HG02840 (cell line): Measurements from ENCODE around the gene KRT78.
"Not testable (repeated sequence)": the region's sequence is repeated elsewhere in the genome, so short reads cannot be mapped to it uniquely, and the experiment has no call there.

Source experiments
- ATAC-seq: cut with Tn5 transposase; IDR thresholded peaks from one replicate; pipeline ENCODE4 v1.9.1; 2021; ENCODE audit warnings: mild to moderate bottlenecking, moderate library complexity, moderate number of reproducible peaks; ENCODE audit not compliant: unreplicated experiment, low FRiP score

Gene KRT78

DNA sequence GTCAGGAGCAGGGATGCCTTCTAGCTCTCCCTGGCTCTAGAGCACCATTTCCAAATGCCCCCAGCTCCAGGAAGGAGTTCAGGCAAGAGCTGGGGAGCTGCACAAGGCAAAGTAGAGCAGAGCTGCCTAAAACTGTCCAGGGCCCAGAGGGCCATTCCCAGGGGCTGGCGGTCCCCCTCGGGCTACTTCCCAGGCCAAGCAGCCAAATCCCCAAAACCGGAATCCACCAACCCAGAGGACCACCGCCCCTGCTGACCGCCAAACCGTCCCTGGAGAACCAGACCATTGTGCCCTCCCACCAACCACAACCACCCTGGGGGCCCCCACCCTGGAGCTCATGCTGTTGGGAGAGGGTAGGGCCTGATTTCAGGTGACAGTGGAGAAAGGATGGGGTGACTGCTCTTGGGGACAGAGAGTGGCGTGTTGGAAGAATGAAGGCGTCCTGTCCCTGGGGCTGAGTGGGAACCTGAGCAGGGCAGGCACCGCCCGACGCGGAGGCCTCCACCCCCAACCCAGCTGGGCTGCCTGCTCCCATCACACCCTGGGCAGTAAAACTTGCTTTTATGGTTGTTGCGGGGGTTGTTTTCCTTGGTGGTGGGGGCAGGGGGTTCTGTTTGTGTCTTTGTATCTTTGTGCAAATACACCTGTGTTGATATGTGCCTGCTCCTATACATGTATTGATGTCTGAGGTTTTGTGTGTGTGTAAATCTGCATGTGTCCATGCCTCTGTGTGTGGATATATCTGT, 24.0 kb upstream of the KRT78 start:
- no peak for ATAC-seq

DNA sequence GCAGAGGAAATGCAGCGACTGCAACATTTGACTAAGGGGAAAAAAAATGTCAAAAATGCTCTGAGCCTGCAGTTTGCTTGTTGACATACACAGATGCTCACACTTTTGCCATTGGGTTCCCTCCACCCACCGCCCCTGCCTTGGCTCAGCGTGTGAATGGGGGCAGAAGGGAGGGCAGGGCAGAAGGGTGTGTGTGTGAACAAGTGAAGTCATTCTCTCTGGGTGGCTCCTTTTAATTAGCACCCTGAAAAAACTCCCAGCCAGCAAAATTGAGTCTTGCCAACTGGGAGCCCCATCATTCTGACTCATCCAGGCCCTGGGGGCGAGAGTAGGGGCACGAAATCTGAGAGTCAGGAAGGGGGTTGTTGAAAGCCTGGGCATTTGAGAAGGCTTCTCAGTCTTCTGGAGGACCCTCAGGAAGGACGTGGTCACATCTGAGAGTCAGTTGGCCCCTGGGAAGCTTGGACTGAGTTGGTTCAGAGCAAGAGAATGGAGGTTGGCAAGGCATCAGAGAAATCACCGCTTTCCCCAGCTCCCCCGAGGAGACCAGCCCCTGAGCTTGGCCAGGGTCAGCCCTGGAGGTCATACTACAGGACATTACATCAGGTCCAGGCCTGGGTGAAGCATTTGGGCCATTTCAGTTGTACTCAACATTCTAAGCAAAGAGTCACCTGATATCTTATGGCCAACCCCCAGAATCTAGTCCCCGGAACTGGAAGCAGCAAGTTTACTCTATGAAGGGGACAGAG, 22.7 kb upstream of the KRT78 start:
- ATAC-seq = no peak

DNA sequence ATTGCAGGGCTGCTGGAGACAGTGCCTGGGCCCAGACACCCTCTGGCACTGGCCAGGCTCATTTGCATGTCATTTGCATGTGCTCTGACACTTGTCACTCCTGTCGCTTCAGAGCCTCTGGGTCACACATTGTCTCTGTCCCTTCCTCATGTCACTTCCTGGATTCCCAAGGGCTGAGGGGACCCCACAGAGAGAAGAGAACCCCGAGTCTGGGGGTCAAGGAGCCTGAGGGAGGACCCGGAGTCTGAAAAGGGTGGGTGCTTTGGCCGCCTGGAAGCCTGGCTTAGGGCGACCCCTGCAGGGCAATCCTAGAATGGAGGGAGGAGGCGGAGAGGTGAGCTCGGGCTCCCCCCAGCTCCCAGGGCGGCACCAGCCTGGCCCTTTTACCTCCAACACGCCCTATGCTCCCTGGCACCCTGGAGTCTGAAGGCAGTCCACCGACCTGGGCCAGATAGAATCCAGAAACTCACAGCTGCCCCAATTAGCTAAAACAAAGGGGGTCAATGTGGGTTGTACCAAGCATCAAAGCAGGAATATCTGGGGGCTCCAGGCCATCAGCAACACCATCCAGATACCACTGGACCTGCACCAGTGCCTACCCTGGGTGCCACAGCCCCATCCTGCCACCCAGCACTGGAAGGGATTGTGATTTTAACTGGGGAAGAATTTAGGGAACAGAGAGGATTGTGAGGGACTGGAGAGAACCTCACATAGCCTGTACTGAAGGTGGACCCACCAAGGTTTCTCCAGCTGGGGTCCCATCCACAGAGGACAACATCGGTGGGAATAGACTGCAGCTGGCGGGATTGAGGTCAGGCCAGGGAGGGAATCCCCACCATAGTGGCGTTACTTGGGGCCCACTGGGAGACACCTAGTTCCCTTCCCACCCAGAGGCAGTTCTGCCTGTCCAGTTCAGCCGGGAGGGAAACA, 21.8 kb upstream of the KRT78 start:
- no peak for ATAC-seq

DNA sequence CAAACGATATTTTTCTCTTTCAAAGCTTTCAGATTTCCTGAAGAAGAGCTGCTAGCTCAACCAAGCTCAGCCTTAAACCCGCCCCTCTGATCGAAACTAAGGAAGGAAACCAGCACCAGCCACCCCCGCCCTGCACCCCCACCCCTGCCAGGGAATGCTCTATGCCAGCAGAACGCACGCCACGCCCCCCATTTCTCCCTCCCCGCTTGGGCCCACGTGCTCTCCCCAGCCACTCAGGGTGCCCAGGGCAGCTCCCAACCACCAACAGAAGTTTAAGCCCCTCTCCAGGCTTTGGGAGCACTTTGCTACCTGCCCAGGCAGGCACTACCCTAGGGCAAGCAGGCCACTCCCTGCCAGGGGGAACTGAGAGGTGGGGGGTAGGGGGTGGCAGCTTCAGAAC, 18.8 kb upstream of the KRT78 start:
- ATAC-seq = no peak

DNA sequence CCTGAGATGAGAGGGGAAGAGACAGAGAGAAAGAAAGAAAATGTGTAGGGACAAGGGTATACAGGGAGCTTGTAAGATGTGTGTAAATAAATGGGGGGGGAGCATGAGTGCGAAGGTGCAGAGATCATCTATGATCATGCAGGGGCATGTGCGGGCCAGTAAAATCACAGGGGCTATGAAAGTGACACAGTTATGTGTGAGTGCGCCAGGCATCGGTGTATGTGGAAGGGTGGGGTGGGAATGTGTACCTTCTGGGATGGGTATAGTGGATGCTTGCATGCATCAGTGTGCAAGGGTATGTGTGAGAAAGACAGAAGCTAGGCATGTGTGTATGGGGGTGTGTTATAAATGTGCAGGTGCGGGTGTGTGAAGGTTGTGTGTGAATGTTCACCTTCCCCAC, 18.4 kb upstream of the KRT78 start:
- ATAC-seq = no peak

DNA sequence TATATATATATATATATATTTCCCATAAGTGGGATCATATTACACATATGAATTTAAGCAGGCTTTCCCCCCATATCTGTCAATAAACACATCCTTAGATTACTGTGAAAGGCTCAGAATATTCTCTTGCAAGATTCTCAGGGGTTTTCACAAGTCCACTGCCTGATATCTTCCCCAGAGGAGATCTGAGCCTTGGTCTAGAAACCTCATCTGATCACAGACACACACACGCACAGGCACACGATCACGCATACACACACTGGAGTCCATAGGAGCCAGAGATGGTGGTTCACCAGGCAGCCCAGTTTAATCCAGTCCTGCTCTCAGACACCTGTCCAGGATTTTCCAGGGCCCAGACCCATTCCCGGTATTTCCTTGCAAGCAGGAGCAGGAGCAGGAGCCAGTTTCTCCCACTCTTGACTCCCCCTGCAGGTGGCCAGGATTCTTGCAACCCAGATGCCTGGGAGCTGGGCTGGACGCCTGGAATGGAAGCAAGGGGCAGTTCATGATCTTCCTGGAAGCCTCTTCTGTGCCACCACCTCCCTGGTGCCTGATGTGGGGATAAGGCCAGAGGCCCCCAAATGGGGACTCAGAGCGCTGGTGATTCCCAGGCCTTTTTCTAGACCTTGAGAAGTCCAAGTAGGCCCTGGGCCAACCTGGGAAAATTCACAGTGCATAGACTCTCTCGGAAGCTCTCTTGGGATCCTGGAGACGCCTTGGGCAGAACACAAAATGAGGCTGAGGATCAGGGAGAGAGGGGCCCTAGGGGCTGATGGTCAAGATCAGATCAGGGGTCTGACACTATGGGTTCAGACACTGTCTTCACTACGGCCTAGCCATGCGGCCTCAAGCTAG, 16.5 kb upstream of the KRT78 start:
- ATAC-seq = no peak

DNA sequence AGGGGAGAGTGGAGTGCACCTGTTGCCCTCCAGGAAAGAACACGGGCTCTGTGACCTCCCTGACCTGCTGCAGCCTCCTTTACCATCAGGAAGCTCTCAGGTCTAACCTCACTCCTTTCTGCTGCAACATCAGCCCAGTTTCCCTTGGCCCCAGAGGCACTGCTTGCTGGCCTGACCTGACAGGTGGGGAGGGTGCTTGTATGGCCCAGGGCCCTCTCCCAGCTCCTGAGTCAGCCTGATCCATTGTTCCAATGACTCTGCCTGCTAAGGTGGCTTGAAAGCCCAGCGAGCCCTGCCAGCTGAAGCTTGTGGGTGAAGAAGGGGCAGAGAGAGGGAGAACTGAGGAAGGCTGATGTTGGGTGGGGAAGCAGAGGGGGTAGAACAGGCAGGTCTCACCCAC, 13.2 kb upstream of the KRT78 start:
- ATAC-seq = no peak

DNA sequence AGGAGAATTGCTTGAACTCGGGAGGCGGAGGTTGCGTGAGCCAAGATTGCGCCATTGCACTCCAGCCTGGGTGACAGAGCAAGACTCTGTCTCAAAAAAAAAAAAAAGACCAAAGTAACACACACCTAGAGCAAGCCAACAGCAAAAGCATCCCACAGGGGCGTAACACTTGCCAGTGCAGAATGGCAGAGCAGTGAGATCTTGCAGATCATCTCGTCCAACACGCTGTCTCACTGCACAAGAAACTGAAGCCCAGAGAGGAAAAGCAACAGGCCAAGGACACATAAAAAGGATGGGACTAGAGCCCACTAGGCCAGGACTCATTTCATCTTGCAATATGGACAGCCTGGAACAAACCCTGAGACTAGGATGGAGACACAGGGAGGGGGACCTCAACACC, 12.7 kb upstream of the KRT78 start:
- no peak for ATAC-seq

DNA sequence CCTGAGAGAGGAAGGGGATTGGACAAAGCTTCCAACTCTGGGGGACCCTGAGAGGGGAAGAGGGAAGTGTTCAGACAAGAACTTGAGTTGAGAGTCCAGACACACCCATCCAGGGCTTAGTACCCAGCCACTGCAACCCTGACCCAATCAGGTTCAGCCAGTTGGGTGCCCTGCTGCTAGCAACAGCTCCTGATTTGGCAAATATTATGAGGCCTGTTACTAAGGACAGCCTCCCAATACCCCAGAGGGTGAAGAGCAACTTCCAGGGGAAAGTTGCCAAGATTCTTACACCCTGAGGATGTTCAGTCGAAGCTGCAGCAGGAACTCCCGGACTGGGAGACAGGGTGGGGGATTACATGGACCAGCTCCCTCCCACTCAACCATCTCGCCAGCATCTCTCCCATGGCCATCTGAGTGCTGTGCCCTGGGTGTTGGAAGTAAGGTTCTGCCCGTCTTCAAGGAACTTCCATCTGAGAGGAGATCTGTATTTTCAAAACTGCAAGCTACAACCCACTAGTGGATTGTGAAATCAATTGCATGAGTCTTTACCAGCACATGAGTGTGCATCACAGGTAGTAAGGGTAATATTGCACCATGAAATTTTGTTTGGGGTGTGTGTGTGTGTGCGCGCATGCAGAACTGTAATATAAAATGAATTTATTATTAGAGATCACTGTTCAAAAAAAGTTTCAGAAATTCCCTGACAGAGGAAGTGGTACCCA, 11.5 kb upstream of the KRT78 start:
- ATAC-seq = no peak

DNA sequence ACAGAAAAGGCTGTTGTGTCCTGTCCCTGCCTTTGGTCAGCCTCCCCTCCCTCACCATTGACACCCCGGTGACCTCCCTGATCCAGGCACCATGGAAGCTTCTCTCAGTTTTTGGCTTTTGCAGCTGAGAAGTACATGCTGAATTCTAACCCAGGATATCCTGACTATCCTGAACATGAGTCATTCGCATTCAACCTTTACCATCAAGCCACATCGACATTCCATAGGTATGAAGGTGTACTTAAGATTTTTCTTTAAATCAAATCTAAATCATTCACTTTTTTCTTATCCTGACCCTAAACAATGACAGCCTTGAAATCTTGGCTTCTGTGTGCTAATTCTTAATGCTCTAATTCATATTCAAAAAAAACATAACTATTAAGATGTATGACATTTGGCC, 8.7 kb upstream of the KRT78 start:
- ATAC-seq = no peak

DNA sequence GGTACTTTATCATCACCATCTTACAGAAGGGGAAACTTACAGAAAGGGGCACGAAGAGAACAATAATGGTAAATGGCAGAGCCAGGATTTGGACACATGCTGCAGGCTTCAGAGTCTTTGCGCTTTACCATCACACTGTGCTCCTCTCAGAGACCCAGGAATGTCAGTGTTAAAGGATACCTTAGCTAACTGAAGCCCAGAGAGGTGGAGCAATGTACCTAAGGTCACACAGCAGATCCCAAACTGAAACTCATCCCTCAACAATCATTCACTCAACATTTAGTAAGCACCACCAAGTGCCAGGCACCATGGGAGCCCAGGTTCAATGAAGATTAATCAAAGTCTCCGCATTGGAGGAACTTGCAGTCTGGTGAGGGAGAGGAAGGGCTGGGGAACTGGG, 8.0 kb upstream of the KRT78 start:
- ATAC-seq = no peak

DNA sequence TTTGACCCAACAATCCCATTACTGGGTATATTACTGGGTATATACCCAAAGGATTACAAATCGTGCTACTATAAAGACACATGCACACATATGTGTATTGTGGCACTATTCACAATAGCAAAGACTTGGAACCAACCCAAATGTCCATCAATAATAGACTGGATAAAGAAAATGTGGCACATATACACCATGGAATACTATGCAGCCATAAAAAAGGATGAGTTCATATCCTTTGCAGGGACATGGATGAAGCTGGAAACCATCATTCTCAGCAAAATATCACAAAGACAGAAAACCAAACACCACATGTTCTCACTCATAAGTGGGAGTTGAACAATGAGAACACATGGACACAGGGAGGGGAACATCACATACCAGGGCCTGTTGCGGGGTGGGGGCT, 7.3 kb upstream of the KRT78 start:
- not testable (repeated sequence) for ATAC-seq

DNA sequence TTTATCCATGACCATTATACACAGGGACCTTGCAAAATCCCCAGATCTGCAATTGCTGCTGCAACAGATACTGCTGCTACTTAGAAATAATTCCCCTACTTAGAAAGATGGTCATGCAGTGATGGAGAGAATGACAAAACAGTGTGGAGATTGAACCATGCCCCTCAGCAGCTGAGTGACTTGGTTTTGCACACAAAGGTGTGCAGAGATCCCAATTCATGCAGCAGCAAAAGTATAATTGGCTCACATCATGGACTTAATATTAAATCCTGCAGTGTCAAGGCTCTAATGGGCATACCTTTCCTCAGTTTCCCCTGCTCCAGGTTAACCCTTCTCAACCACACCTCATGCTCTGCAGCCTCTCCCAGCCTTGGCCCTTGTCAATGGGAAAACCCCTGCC, 3.0 kb upstream of the KRT78 start:
- ATAC-seq = no peak

DNA sequence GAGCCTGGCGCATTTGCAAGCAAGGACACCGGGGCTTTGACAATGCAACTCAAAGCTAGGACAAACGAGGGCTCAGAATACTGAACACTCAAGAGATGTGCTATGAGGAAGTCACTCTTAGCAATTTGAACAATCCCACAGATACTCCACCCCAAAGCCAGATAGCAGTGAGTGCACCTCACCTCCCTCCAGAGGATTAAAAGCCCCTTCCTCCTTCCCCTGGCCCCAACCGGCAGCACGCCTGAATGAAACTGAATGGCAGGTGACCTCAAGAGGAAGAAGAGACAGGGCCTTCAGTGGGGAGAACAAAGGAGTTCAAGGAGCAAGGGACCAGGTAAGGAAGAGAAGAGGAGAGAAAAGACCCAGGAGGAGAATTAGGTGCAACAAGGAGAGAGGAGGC, 1.9 kb upstream of the KRT78 start:
- no peak for ATAC-seq

DNA sequence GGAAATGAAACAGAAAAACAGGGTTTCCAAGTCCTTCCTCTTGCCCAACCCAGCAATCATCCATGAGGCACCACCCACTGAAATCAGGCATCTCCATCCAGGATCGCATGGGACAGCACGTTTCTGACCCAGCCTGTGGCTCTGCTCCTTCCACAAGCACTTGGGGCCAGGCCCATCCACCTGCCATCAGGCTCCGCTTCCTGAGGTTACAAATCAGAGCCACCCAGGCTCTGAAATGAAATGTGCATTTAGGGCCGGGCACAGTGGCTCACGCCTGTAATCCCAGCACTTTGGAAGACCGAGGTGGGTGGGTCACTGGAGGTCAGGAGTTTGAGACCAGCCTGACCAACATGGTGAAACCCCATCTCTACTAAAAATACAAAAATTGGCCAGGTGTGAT, 717 bp upstream of the KRT78 start:
- ATAC-seq = no peak

DNA sequence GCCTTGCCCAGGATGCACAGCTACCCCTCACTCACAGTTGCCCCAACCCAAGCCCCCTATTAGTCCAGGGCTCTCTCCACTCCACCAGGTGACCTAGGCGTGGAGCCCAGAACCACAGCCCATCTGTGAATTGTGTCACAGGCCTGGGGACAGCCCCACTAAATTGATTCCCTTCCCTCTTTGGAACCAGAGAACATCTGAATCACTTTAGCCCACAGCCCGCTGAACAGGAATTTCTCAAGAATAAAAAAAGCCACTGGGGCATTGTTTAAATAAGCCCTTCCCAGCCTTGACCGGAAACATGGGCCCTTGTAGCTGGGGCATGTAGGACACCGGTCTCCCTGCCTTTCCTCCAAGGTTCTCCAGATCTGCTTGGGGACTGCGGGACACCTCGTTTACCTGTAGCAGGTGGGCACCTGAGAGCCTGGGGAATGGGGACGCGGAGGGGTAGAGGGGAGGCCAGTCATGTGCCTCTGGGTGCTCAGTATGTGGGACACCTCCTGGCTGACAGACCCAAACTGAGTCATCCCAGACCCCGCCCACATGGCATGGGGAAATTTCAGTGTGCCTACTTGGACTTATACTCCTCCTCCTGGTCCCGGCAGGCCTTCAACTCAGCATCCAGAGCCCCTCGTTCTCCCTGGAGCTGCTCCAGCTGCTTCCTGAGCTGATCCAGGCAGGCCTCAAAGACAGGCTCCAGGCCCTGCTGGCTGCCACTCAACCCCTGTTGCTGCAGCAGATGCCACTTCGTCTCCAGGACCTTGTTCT, 1.3 kb downstream of the KRT78 start:
- no peak for ATAC-seq

DNA sequence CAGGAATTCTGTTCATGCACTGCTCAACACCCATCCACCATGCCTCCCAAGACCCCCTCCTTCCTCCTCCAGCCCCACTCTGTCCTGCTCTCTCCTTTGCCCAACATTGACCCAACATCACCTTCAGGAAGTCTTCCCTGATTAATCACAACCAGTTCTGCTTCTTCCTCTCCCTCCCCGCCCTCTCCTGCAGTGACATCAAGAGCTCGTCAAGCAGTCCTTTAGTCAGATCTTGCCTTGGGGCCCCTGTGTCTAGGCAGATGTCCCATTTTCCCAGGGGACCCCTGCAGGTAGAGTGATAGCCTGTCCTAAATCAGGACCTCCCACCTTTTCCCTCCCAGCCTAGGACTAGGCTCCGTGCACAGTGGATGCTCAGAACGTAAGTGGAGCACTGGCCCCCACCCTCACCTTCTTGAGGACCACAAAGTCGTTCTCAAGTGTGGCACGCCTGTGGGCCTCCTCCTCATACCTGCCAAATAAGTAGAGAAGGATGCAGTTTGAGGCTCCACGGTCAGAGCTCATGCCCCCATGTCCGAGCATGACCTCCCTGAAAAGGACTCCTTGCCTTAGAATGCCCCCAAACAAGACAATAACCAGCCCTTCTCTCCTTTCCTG, 2.3 kb downstream of the KRT78 start:
- ATAC-seq = no peak

DNA sequence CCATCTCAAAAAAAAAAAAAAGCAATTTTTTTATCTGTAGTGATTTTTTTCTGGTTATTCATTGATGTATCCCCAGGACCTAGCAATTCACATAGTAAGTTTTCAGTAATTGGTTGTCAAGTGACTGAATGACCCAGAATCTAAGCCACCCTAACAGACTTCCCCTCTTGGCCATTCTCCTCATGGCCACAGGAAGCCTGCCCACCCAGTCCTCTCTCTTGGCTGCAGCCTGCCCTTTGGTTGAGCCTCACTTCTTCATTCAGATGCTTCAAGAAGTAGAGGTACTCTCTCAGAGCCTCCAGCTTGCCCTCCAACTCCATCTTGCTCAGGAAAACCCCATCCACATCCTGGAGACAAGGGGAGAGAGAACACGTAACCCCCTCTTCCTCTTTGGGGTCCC, 2.8 kb downstream of the KRT78 start:
- no peak for ATAC-seq
